Measurements from ENCODE around the gene ADCY7.

The ADCY7 gene

DNA sequence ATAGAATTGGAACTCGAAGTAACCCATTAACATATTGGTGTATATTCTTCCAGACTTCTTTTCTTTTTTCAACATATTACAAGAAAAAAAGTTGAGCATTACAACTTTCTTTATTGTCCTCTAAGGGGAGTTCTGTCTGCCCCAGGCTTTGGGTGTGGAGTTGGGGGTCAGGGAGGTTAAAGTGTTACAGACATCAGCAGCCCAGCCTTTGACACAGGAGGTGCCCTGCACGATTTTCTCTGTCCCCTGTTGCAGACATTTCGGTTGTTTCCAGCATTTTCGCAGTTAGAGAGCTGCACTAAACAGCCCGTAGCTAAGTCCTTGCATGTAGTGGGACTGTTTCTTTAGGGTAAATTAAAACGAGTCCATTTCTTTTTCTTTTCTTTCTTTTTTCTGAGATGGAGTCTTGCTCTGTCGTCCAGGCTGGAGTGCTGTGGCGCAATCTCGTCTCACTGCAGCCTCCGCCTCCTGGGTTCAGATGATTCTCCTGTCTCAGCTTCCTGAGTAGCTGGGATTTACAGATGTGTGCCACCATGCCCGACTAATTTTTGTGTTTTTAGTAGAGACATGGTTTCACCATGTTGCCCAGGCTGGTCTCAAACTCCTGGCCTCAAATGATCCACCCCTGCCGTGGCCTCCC, 13.4 kb upstream of the ADCY7 start:
- TF ChIP-seq, protein P1, sequence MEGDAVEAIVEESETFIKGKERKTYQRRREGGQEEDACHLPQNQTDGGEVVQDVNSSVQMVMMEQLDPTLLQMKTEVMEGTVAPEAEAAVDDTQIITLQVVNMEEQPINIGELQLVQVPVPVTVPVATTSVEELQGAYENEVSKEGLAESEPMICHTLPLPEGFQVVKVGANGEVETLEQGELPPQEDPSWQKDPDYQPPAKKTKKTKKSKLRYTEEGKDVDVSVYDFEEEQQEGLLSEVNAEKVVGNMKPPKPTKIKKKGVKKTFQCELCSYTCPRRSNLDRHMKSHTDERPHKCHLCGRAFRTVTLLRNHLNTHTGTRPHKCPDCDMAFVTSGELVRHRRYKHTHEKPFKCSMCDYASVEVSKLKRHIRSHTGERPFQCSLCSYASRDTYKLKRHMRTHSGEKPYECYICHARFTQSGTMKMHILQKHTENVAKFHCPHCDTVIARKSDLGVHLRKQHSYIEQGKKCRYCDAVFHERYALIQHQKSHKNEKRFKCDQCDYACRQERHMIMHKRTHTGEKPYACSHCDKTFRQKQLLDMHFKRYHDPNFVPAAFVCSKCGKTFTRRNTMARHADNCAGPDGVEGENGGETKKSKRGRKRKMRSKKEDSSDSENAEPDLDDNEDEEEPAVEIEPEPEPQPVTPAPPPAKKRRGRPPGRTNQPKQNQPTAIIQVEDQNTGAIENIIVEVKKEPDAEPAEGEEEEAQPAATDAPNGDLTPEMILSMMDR (IDR thresholded peaks at IDR 0.05) = no peak
- Histone ChIP-seq H3K4me1 (no peaks in the 10 kb centered on the region), H3K9ac (no peak overlapping the region), H3K27ac (no peak overlapping the region), H3K4me2 (ENCODE audit: low read length) (no peak overlapping the region), H3K79me2 (no peaks in the 10 kb centered on the region), H2AFZ (no peak overlapping the region), H3K9me3 (ENCODE audit: control insufficient read depth, low read length) (no peaks in the 10 kb centered on the region), H3K36me3 (ENCODE audit: control insufficient read depth, insufficient read depth, low read length) (no peaks in the 10 kb centered on the region), H3K4me3 (ENCODE audit: low read depth, low read length) (no peak overlapping the region), H3K27me3 (ENCODE audit: control insufficient read depth, insufficient read depth, low read length) (no peaks in the 10 kb centered on the region)

DNA sequence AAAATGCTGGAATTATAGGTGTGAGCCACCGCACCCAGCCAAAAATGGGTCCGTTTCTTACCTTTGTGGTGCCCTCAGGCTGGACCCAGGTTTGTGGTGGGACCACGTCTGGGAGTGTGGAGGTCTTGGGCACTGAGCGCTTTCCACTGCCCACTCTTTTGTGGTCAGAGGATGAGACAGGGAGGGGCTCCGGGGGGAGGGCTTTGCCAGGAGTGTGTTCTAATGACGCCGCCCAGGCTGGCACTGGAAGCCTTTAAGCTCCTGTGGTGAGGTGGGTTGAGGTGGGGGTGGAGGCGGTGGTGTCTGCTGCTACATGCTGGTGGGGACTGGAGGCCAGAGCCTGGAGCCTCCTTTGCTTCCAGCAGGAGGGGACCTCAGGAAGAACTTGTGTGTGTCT, 12.8 kb upstream of the ADCY7 start:
- H3K9ac ChIP-seq = no peak overlapping the region
- H2AFZ ChIP-seq = no peak overlapping the region
- no peaks in the 10 kb centered on the region for H3K27me3 ChIP-seq (ENCODE audit: control insufficient read depth, insufficient read depth, low read length)
- H3K36me3 ChIP-seq (ENCODE audit: control insufficient read depth, insufficient read depth, low read length) = no peaks in the 10 kb centered on the region
- H3K4me2 ChIP-seq (ENCODE audit: low read length) = no peak overlapping the region
- H3K27ac ChIP-seq = no peak overlapping the region
- no peaks in the 10 kb centered on the region for H3K79me2 ChIP-seq
- H3K4me1 ChIP-seq = no peaks in the 10 kb centered on the region
- H3K9me3 ChIP-seq (ENCODE audit: control insufficient read depth, low read length) = no peaks in the 10 kb centered on the region
- H3K4me3 ChIP-seq (ENCODE audit: low read depth, low read length) = no peak overlapping the region
- TF ChIP-seq, protein P1 (IDR thresholded peaks at IDR 0.05) = no peak

DNA sequence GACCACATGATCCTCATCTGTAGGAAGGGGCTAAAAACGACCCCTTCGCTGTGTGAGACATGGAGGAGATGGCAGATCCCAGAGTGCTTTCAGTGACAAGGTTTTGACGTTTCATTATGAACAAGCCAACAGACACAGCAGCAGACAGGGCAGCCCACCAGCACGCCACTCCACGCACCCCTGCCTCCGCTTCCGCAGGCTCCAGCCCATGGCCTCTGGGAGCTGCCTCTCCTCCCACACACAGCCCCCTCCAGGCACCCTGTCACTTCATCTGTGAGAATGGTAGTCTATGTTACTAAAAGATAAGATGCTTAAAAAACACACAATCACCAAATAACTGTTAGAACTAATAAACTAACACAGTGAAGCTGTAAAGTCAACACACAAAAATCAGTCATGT, 12.3 kb upstream of the ADCY7 start:
- Histone ChIP-seq H3K4me3 (ENCODE audit: low read depth, low read length) (no peak overlapping the region), H3K4me1 (no peaks in the 10 kb centered on the region), H3K4me2 (ENCODE audit: low read length) (no peak overlapping the region), H3K27ac (no peak overlapping the region), H3K36me3 (ENCODE audit: control insufficient read depth, insufficient read depth, low read length) (no peaks in the 10 kb centered on the region), H3K9ac (no peak overlapping the region), H3K9me3 (ENCODE audit: control insufficient read depth, low read length) (no peaks in the 10 kb centered on the region), H2AFZ (no peak overlapping the region), H3K79me2 (no peaks in the 10 kb centered on the region), H3K27me3 (ENCODE audit: control insufficient read depth, insufficient read depth, low read length) (no peaks in the 10 kb centered on the region)
- TF ChIP-seq, protein P1 (IDR thresholded peaks at IDR 0.05) = no peak

DNA sequence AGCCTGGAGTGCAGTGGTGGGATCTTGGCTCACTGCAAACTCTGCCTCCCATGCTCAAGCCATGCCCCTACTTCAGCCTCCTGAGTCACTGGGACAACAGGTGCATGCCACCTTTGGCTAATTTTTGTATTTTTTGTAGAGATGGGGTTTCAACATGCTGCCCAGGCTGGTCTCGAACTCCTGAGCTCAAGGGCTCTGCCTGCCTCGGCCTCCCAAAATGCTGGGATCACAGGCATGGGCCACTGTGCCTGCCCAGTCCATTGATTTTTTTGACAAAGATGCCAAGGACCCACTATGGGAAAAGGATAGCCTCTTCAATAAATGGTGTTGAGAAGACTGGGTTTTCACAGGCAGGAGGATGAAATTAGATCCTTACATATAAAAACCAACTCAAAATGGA, 10.8 kb upstream of the ADCY7 start:
- Histone ChIP-seq H3K27me3 (ENCODE audit: control insufficient read depth, insufficient read depth, low read length) (no peaks in the 10 kb centered on the region), H3K4me1 (no peaks in the 10 kb centered on the region), H2AFZ (no peak overlapping the region), H3K9ac (no peak overlapping the region), H3K4me2 (ENCODE audit: low read length) (no peak overlapping the region), H3K36me3 (ENCODE audit: control insufficient read depth, insufficient read depth, low read length) (no peaks in the 10 kb centered on the region), H3K4me3 (ENCODE audit: low read depth, low read length) (no peak overlapping the region), H3K9me3 (ENCODE audit: control insufficient read depth, low read length) (no peaks in the 10 kb centered on the region), H3K27ac (no peak overlapping the region), H3K79me2 (no peaks in the 10 kb centered on the region)
- TF ChIP-seq, protein P1 (IDR thresholded peaks at IDR 0.05) = no peak

DNA sequence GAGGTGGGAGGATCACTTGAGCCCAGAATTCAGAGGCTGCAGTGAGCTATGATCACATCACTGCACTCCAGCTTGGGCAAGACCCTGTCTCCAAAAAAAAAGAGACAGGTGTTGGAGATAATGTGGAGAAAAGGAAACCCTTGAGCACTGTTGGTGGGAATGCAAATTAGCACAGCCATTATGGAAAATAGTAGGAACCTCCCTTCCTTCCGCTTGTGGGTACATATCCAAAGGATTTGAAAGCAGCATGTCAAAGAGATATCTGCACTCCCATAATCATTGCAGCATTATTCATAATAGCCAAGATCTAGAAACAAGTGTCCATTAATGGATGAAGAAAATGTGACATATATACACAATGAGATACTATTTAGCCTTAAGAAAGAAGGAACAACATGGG, 9.7 kb upstream of the ADCY7 start:
- H3K79me2 ChIP-seq = no peaks in the 10 kb centered on the region
- H3K27ac ChIP-seq = no peak overlapping the region
- TF ChIP-seq, protein P1 (IDR thresholded peaks at IDR 0.05) = no peak
- no peak overlapping the region for H3K4me2 ChIP-seq (ENCODE audit: low read length)
- H3K27me3 ChIP-seq (ENCODE audit: control insufficient read depth, insufficient read depth, low read length) = no peaks in the 10 kb centered on the region
- H3K4me1 ChIP-seq = no peaks in the 10 kb centered on the region
- no peak overlapping the region for H2AFZ ChIP-seq
- H3K4me3 ChIP-seq (ENCODE audit: low read depth, low read length) = no peak overlapping the region
- H3K9ac ChIP-seq = no peak overlapping the region
- no peaks in the 10 kb centered on the region for H3K9me3 ChIP-seq (ENCODE audit: control insufficient read depth, low read length)
- H3K36me3 ChIP-seq (ENCODE audit: control insufficient read depth, insufficient read depth, low read length) = no peaks in the 10 kb centered on the region

All from parathyroid adenoma (tissue), 2 donors.